ENCODE data around the gene ADGRV1.
"Not testable (repeated sequence)": the region's sequence is repeated elsewhere in the genome, so short reads cannot be mapped to it uniquely, and the experiment has no call there.

ADGRV1 gene

GRCh38 chr5:90590170-90590569 is 31.6 kb downstream of the ADGRV1 start:
- TF ChIP-seq, protein P1, sequence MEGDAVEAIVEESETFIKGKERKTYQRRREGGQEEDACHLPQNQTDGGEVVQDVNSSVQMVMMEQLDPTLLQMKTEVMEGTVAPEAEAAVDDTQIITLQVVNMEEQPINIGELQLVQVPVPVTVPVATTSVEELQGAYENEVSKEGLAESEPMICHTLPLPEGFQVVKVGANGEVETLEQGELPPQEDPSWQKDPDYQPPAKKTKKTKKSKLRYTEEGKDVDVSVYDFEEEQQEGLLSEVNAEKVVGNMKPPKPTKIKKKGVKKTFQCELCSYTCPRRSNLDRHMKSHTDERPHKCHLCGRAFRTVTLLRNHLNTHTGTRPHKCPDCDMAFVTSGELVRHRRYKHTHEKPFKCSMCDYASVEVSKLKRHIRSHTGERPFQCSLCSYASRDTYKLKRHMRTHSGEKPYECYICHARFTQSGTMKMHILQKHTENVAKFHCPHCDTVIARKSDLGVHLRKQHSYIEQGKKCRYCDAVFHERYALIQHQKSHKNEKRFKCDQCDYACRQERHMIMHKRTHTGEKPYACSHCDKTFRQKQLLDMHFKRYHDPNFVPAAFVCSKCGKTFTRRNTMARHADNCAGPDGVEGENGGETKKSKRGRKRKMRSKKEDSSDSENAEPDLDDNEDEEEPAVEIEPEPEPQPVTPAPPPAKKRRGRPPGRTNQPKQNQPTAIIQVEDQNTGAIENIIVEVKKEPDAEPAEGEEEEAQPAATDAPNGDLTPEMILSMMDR (IDR thresholded peaks at IDR 0.05; ENCODE audit: unreplicated experiment in 3 of 3), result no peak
- no peaks in the 10 kb centered on the region for H3K27me3 Mint-ChIP-seq (ENCODE audit: low read depth)
- no peak overlapping the region for H3K27ac Mint-ChIP-seq
- no peaks in the 10 kb centered on the region for H3K4me1 Mint-ChIP-seq
- H3K9me3 Mint-ChIP-seq, result peaks cover 20% of the 10 kb centered on the region
- peaks cover 25% of the 10 kb centered on the region for H3K36me3 Mint-ChIP-seq (ENCODE audit: low read depth)
- no peak overlapping the region for H3K4me3 Mint-ChIP-seq

DNA sequence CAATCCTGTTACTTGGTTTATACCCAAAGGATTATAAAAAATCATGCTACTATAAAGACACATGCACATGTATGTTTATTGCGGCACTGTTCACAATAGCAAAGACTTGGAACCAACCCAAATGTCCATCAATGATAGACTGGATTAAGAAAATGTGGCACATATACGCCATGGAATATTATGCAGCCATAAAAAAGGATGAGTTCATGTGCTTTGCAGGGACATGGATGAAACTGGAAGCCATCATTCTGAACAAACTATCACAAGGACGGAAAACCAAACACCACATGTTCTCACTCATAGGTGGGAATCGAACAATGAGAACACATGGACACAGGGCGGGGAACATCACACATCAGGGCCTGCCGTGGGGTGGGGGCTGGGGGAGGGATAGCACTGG is 34.5 kb downstream of the ADGRV1 start:
- not testable (repeated sequence) for H3K4me1 Mint-ChIP-seq; H3K27ac Mint-ChIP-seq; H3K4me3 Mint-ChIP-seq; H3K27me3 Mint-ChIP-seq (ENCODE audit: low read depth)
- H3K9me3 Mint-ChIP-seq, result peaks cover 25% of the 10 kb centered on the region
- peaks cover 34% of the 10 kb centered on the region for H3K36me3 Mint-ChIP-seq (ENCODE audit: low read depth)

GRCh38 chr5:90595766-90596165 is 37.2 kb downstream of the ADGRV1 start:
- Mint-ChIP-seq H3K36me3 (ENCODE audit: low read depth) (peaks cover 40% of the 10 kb centered on the region), H3K9me3 (peaks cover 25% of the 10 kb centered on the region)
- not testable (repeated sequence) for H3K4me3 Mint-ChIP-seq; H3K4me1 Mint-ChIP-seq; H3K27me3 Mint-ChIP-seq (ENCODE audit: low read depth); H3K27ac Mint-ChIP-seq

GRCh38 chr5:90598293-90598692 is 39.7 kb downstream of the ADGRV1 start:
- Mint-ChIP-seq H3K9me3 (peaks cover 10% of the 10 kb centered on the region), H3K36me3 (ENCODE audit: low read depth) (peaks cover 22% of the 10 kb centered on the region), H3K4me3 (no peak overlapping the region), H3K4me1 (no peaks in the 10 kb centered on the region), H3K27me3 (ENCODE audit: low read depth) (no peaks in the 10 kb centered on the region), H3K27ac (no peak overlapping the region)
- TF ChIP-seq, protein P1 (IDR thresholded peaks at IDR 0.05; ENCODE audit: unreplicated experiment in 3 of 3), result no peak

DNA sequence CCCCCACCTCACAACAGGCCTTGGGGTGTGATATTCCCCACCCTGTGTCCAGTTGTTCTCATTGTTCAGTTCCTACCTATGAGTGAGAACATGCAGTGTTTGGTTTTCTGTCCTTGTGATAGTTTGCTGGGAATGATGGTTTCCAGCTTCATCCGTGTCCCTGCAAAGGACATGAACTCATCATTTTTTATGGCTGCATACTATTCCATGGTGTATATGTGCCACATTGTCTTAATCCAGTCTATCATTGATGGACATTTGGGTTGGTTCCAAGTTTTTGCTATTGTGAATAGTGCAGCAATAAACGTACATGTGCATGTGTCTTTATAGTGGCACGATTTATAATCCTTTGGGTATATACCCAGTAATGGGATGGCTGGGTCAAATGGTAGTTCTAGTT is 41.7 kb downstream of the ADGRV1 start:
- not testable (repeated sequence) for H3K27ac Mint-ChIP-seq; H3K27me3 Mint-ChIP-seq (ENCODE audit: low read depth); H3K4me1 Mint-ChIP-seq; H3K9me3 Mint-ChIP-seq; H3K4me3 Mint-ChIP-seq
- H3K36me3 Mint-ChIP-seq (ENCODE audit: low read depth), result peaks cover 15% of the 10 kb centered on the region

DNA sequence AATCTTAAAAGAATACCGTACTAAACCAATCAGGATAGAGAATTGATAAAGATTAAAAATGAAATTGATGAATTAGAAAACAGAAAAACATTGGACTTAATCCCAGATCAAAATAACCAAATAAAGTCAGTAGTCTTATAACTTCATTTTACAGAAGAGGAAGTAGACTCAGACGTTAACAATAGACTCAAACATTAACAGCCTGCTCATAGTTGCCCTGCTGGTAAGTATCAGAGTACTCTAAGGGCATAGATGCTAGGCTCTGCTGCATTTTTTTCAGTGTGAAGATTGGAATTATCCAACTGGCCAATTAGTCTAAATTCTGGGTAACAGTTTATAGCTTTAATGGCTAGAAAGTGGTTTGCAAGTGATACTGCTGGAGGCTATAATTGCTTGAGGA is 42.9 kb downstream of the ADGRV1 start:
- Mint-ChIP-seq H3K4me3 (no peak overlapping the region), H3K27me3 (ENCODE audit: low read depth) (no peaks in the 10 kb centered on the region), H3K4me1 (peaks cover 5% of the 10 kb centered on the region), H3K27ac (no peak overlapping the region), H3K36me3 (ENCODE audit: low read depth) (peaks cover 15% of the 10 kb centered on the region), H3K9me3 (peaks cover 5% of the 10 kb centered on the region)
- TF ChIP-seq, protein P1 (IDR thresholded peaks at IDR 0.05; ENCODE audit: unreplicated experiment in 3 of 3), result no peak

GRCh38 chr5:90602681-90603080 is 44.1 kb downstream of the ADGRV1 start:
- Mint-ChIP-seq H3K27ac (no peak overlapping the region), H3K4me1 (peaks cover 5% of the 10 kb centered on the region), H3K36me3 (ENCODE audit: low read depth) (peaks cover 7% of the 10 kb centered on the region), H3K9me3 (no peaks in the 10 kb centered on the region), H3K27me3 (ENCODE audit: low read depth) (no peaks in the 10 kb centered on the region), H3K4me3 (no peak overlapping the region)
- TF ChIP-seq, protein P1 (IDR thresholded peaks at IDR 0.05; ENCODE audit: unreplicated experiment in 3 of 3), result no peak

DNA sequence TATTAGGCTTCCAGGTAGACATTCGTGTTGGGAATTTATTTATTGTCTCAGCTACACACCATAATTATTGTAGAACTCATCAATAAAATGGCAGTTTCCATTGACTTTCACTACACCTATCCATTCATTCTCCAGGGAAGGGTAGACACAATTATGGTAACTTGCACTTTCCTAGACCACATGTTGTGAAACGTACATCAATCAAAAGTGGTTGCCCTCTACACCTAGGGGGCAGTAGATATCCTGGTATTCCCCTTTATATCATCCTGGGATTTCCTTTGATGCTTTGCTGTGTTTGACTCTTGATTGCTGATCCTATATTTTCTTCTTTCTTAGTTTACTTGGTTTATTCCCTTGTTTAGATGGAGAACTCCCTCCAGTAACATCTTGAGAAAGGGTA is 47.9 kb downstream of the ADGRV1 start:
- Mint-ChIP-seq H3K4me3 (no peak overlapping the region), H3K4me1 (peaks cover 5% of the 10 kb centered on the region), H3K9me3 (no peaks in the 10 kb centered on the region)

More for the DNA sequence above, 47.9 kb downstream of the ADGRV1 start:
- no peaks in the 10 kb centered on the region for H3K27me3 Mint-ChIP-seq (ENCODE audit: low read depth)
- TF ChIP-seq, protein P1 (IDR thresholded peaks at IDR 0.05; ENCODE audit: unreplicated experiment in 3 of 3), result no peak
- no peak overlapping the region for H3K27ac Mint-ChIP-seq
- H3K36me3 Mint-ChIP-seq (ENCODE audit: low read depth), result no peaks in the 10 kb centered on the region
